DND-41 (cell line): ENCODE results near the gene ITFG1.

Experiments
- ATAC-seq: fragments of 200-7000 bp; cut with Tn5 transposase; 3 replicates; pipeline ENCODE4 v1.9.1; 2021; ENCODE audit warnings: low read depth; ENCODE audit not compliant: insufficient read depth
- DNase-seq: peaks from one replicate; pipeline ENCODE4 v3.0.0-alpha.2; 2020
- H2AFZ ChIP-seq: 2 replicates; pipeline ENCODE4 v1.6.0; 2012; ENCODE audit warnings: low read depth, low read length
- H3K27ac ChIP-seq: 2 replicates; pipeline ENCODE4 v1.5.1; 2012; ENCODE audit warnings: low read length, inconsistent platforms
- H3K27me3 ChIP-seq: fragments of 200-600 bp; sonication (generic); 2 replicates; pipeline ENCODE4 v1.6.0; 2012; ENCODE audit warnings: low read length, mild to moderate bottlenecking, inconsistent platforms; ENCODE audit not compliant: insufficient read depth, poor library complexity
- H3K36me3 ChIP-seq: 2 replicates; pipeline ENCODE4 v1.5.1; 2012; ENCODE audit warnings: low read length, inconsistent platforms; ENCODE audit not compliant: insufficient read depth
- H3K4me1 ChIP-seq: 2 replicates; pipeline ENCODE4 v1.5.1; 2012; ENCODE audit warnings: mild to moderate bottlenecking, low read length; ENCODE audit not compliant: insufficient read depth
- H3K4me2 ChIP-seq: 2 replicates; pipeline ENCODE4 v1.6.0; 2012; ENCODE audit warnings: mild to moderate bottlenecking, moderate library complexity, low read length, inconsistent platforms; ENCODE audit not compliant: insufficient read depth
- H3K4me3 ChIP-seq, 2 experiments: fragments of 200-600 bp in 1 of 2; shearing (Covaris generic) in 1 of 2; 2 replicates each; pipeline ENCODE4 v1.5.1; 2012 to 2016; ENCODE audit warnings: inconsistent platforms in 2 of 2, low read length in 2 of 2, mild to moderate bottlenecking in 2 of 2, low read depth in 1 of 2, moderate library complexity in 1 of 2
- H3K79me2 ChIP-seq: 2 replicates; pipeline ENCODE4 v1.6.0; 2012; ENCODE audit warnings: low read length, inconsistent platforms; ENCODE audit not compliant: insufficient read depth
- H3K9ac ChIP-seq: 2 replicates; pipeline ENCODE4 v1.6.0; 2012; ENCODE audit warnings: low read depth, mild to moderate bottlenecking, inconsistent platforms, low read length, moderate library complexity
- H3K9me3 ChIP-seq: 2 replicates; pipeline ENCODE4 v1.5.1; 2012; ENCODE audit warnings: low read length, moderate library complexity, mild to moderate bottlenecking, inconsistent platforms; ENCODE audit not compliant: insufficient read depth, severe bottlenecking
- H4K20me1 ChIP-seq: 2 replicates; pipeline ENCODE4 v1.6.0; 2012; ENCODE audit warnings: low read length; ENCODE audit not compliant: insufficient read depth
- EZH2 ChIP-seq: IDR thresholded peaks from 3 replicates; pipeline ENCODE4 v1.6.1; 2012; ENCODE audit warnings: borderline replicate concordance, low read depth, mild to moderate bottlenecking, moderate library complexity, low read length, inconsistent platforms; ENCODE audit not compliant: severe bottlenecking
- TF ChIP-seq, protein P1 (sequence below): IDR thresholded peaks from 2 replicates; pipeline ENCODE4 v1.5.1; 2012; ENCODE audit warnings: borderline replicate concordance, low read length, moderate library complexity, mild to moderate bottlenecking; ENCODE audit not compliant: poor library complexity, severe bottlenecking; ENCODE audit errors: extremely low read depth

The ITFG1 gene

DNA sequence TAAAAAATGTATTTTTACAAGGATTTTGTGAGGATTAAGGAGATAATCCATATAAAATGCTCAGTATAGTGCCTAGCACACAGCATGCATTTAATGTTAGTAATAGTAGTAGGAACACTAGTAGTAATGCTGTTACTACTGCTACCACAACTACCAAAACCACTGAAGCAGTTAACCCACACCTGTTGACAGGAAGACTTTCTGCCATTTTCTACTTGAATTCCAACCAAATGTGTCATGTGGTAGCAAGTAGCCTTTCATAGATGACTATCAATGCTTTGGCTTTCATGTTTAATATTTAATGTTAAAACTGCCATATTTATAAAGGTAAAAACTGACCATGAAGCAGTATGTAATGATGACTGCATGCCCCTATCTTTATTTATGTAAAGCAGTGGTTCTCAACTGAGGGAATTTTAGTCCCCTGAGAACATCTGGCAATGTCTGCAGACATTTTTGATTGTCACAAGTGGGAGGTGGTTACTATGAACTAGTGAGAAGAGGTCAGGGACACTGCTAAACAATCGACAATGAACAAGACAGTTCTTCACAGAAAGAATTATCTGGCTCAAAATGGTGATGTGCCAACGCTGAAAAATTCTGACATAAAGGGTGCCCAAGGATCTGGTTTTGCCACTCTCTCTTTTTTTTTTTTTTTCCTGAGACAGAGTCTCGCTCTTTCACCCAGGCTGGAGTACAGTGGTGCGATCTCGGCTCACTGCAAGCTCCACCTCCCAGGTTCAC is 89.4 kb downstream of the ITFG1 start:
- TF ChIP-seq EZH2: no peak
- TF ChIP-seq, protein P1, sequence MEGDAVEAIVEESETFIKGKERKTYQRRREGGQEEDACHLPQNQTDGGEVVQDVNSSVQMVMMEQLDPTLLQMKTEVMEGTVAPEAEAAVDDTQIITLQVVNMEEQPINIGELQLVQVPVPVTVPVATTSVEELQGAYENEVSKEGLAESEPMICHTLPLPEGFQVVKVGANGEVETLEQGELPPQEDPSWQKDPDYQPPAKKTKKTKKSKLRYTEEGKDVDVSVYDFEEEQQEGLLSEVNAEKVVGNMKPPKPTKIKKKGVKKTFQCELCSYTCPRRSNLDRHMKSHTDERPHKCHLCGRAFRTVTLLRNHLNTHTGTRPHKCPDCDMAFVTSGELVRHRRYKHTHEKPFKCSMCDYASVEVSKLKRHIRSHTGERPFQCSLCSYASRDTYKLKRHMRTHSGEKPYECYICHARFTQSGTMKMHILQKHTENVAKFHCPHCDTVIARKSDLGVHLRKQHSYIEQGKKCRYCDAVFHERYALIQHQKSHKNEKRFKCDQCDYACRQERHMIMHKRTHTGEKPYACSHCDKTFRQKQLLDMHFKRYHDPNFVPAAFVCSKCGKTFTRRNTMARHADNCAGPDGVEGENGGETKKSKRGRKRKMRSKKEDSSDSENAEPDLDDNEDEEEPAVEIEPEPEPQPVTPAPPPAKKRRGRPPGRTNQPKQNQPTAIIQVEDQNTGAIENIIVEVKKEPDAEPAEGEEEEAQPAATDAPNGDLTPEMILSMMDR: no peak
- H3K9me3 ChIP-seq: peaks cover 12% of the 10 kb centered on the region
- peaks cover 44% of the 10 kb centered on the region for H3K36me3 ChIP-seq
- no peak overlapping the region for H3K27ac ChIP-seq
- H2AFZ ChIP-seq: no peak overlapping the region
- no peaks in the 10 kb centered on the region for H3K79me2 ChIP-seq
- ATAC-seq (no peak), DNase-seq (no peak)
- no peaks in the 10 kb centered on the region for H3K27me3 ChIP-seq
- H3K4me2 ChIP-seq: no peak overlapping the region
- H4K20me1 ChIP-seq: no peaks in the 10 kb centered on the region
- no peaks in the 10 kb centered on the region for H3K4me1 ChIP-seq
- H3K4me3 ChIP-seq: no peak overlapping the region
- H3K9ac ChIP-seq: no peak overlapping the region

DNA sequence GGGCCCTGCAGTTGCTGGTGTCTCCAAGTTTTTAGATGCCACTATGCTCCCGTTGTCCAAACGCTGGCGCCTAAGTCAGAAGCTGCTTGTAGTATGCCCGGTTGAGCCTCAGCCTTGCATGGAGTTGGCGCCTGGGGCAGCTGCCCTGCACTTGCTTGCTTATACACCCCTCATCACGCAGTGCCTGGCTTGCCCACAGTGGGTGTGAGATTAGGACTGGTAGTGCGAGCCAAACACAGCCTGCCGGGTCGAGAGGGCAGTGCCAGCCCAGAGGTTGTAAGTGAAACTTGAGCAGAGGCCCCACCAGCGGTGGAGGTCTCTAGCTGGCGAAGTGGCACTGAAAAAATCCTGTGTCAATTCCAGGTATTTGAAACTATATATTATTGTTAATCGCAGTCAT is 90.3 kb downstream of the ITFG1 start:
- Histone ChIP-seq H3K4me3 (no peak overlapping the region), H3K27ac (no peak overlapping the region), H3K9ac (no peak overlapping the region), H2AFZ (no peak overlapping the region), H4K20me1 (no peaks in the 10 kb centered on the region), H3K36me3 (peaks cover 44% of the 10 kb centered on the region), H3K79me2 (no peaks in the 10 kb centered on the region), H3K4me2 (no peak overlapping the region), H3K4me1 (no peaks in the 10 kb centered on the region), H3K27me3 (no peaks in the 10 kb centered on the region), H3K9me3 (peaks cover 12% of the 10 kb centered on the region)
- no peak for TF ChIP-seq EZH2
- TF ChIP-seq, protein P1: no peak
- no peak for DNase-seq
- ATAC-seq: no peak

DNA sequence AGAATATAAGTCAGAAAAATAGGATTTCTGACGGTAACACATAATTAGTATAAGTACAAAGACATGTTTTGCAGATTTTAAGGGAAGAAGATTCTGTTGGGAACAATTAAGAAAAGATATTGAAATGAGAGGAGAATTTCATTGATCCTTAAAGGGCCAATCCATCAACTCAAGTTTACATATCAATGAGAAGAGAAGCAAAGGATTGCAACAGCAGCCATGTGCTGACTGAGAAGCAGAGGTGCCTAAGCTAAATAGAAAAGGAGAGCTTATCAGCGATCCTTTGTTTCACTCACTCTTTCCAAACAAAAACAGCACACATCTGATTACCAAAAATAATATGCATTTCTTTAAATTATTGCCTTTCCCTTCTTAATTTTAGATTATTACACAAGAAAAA is 94.6 kb downstream of the ITFG1 start:
- H4K20me1 ChIP-seq: no peaks in the 10 kb centered on the region
- H3K4me1 ChIP-seq: no peaks in the 10 kb centered on the region
- no peak overlapping the region for H3K4me3 ChIP-seq
- no peak overlapping the region for H3K9ac ChIP-seq
- ATAC-seq (no peak), DNase-seq (no peak)
- no peaks in the 10 kb centered on the region for H3K79me2 ChIP-seq
- TF ChIP-seq, protein P1: no peak
- TF ChIP-seq EZH2: no peak
- no peak overlapping the region for H2AFZ ChIP-seq
- H3K9me3 ChIP-seq: peaks cover 5% of the 10 kb centered on the region
- no peak overlapping the region for H3K27ac ChIP-seq
- H3K4me2 ChIP-seq: no peak overlapping the region
- no peaks in the 10 kb centered on the region for H3K27me3 ChIP-seq
- H3K36me3 ChIP-seq: peaks cover 26% of the 10 kb centered on the region

DNA sequence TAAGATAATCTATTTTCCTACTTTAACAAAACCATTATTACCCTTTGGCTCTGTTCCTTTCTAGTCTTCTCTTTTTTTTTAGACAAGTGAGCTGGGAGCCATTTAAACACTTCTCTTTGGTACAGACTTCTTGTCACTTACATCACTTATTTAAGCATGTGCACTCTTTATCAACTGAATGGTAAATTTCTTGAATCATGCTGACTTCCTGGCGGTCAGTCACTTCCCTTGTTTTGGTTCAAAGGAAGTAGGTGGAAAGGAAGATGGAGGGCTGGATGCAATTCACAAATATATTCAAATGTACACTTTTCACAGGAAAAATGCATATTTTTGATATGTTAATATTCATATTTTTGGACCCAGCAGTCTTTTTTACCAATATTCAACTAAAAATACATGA is 97.1 kb downstream of the ITFG1 start:
- no peaks in the 10 kb centered on the region for H3K27me3 ChIP-seq
- DNase-seq (no peak), ATAC-seq (no peak)
- H3K4me1 ChIP-seq: no peaks in the 10 kb centered on the region
- H3K27ac ChIP-seq: no peak overlapping the region
- no peak overlapping the region for H3K4me3 ChIP-seq
- H3K36me3 ChIP-seq: peaks cover 12% of the 10 kb centered on the region; the same call in 1 of the 2 replicates
- no peak overlapping the region for H3K9ac ChIP-seq
- no peak overlapping the region for H3K4me2 ChIP-seq
- H2AFZ ChIP-seq: no peak overlapping the region
- TF ChIP-seq, protein P1: no peak
- TF ChIP-seq EZH2: no peak
- no peaks in the 10 kb centered on the region for H3K79me2 ChIP-seq
- H4K20me1 ChIP-seq: no peaks in the 10 kb centered on the region
- no peaks in the 10 kb centered on the region for H3K9me3 ChIP-seq
